ENCODE data around the gene SLA2. TPM values are rescaled to one million over a fixed set of nuclear protein-coding genes. Genes with fewer than 3 reads are reported as not detected.
"Not testable (repeated sequence)": the region's sequence is repeated elsewhere in the genome, so short reads cannot be mapped to it uniquely, and the experiment has no call there.

Gene SLA2
- total RNA-seq (2012; rRNA removed): not detected in 2 replicates

DNA sequence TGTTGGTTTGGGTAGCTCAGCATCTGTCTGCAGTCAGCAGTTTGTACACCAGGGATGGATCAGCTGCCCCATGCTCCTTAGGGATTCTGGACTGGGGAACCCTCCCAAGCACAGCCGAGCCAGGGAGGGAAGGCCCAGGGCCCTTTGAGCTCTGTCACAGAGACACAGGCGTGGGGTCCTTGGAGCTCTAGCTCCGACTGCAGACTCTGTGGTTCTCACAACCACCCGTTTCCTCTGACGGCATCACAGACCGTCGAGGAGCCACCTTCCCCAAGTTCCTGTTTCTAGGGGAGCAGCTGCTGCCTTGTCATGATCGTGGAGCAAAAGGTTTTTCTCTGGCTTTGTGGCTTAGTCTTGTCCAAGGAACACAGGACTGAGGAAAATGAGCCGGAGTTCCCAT, at the start of gene SLA2:
SLA2 (minus strand) TSS at position 199 of the 400 bp plus-strand sequence. CDS start 4,861 bp downstream, outside the sequence.
- Histone ChIP-seq H3K9ac (ENCODE audit: low read depth, low read length) (no peak within 1 kb of the TSS), H3K4me1 (ENCODE audit: control insufficient read depth, insufficient read depth, low read length) (no peaks in the 10 kb centered on the region), H3K36me3 (ENCODE audit: insufficient read depth, low read length) (no peaks in the 10 kb centered on the region), H3K4me3 (ENCODE audit: low read length) (no peak within 1 kb of the TSS), H3K4me2 (ENCODE audit: low read length) (no peak within 1 kb of the TSS), H3K9me3 (replicated peaks; ENCODE audit: low read length) (no peaks in the 10 kb centered on the region), H3K27me3 (ENCODE audit: control insufficient read depth, insufficient read depth, low read length) (peaks cover 7% of the 10 kb centered on the region)

DNA sequence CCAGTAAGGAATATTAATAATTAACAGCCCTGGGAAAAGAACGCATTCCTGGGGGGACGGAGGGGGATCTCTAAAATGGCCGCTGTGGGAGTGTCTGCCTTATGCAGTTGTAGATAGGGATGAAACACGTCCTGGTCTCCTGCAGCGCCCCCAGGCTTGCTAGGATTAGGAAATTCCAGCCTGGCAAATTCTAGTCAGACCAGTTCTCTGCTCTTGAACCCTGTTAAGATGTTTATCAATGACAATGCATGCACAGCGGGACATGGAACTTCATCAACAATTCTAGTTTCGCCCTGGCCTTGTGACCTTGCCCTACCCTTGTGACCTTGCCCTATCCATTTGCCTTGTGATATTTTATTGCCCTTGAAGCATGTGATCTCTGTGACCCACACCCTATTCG, 49.5 kb upstream of the SLA2 start:
- H3K9ac ChIP-seq (ENCODE audit: low read depth, low read length); H3K4me3 ChIP-seq (ENCODE audit: low read length); H3K36me3 ChIP-seq (ENCODE audit: insufficient read depth, low read length); H3K27me3 ChIP-seq (ENCODE audit: control insufficient read depth, insufficient read depth, low read length); H3K9me3 ChIP-seq (replicated peaks; ENCODE audit: low read length); H3K4me2 ChIP-seq (ENCODE audit: low read length); H3K4me1 ChIP-seq (ENCODE audit: control insufficient read depth, insufficient read depth, low read length): not testable (repeated sequence)

DNA sequence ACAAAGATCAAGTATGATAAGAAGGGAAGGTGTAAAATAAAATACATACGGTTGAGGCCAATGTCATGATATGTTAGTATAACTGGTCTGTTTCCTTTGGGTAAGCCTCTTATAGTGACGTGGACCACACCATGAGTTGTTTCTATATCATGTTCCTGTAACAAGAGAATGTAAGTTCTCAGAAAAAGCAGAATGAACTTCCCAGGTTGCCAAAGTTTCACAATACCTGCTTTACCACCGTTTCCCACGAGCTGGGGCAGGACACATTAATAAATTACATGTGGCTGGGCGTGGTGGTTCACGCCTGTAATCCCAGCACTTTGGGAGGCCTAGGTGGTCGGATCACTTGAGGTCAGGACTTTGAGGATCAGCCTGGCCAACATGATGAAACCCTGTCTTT, 42.6 kb upstream of the SLA2 start:
- Histone ChIP-seq H3K4me2 (ENCODE audit: low read length) (no peak overlapping the region), H3K27me3 (ENCODE audit: control insufficient read depth, insufficient read depth, low read length) (no peaks in the 10 kb centered on the region), H3K4me3 (ENCODE audit: low read length) (no peak overlapping the region), H3K9ac (ENCODE audit: low read depth, low read length) (no peak overlapping the region), H3K36me3 (ENCODE audit: insufficient read depth, low read length) (no peaks in the 10 kb centered on the region), H3K9me3 (replicated peaks; ENCODE audit: low read length) (no peaks in the 10 kb centered on the region), H3K4me1 (ENCODE audit: control insufficient read depth, insufficient read depth, low read length) (no peaks in the 10 kb centered on the region)

GRCh38 chr20:36687850-36688249, 41.9 kb upstream of the SLA2 start:
- Histone ChIP-seq H3K9ac (ENCODE audit: low read depth, low read length) (no peak overlapping the region), H3K4me1 (ENCODE audit: control insufficient read depth, insufficient read depth, low read length) (no peaks in the 10 kb centered on the region), H3K4me2 (ENCODE audit: low read length) (no peak overlapping the region), H3K9me3 (replicated peaks; ENCODE audit: low read length) (no peaks in the 10 kb centered on the region), H3K36me3 (ENCODE audit: insufficient read depth, low read length) (no peaks in the 10 kb centered on the region), H3K27me3 (ENCODE audit: control insufficient read depth, insufficient read depth, low read length) (no peaks in the 10 kb centered on the region), H3K4me3 (ENCODE audit: low read length) (no peak overlapping the region)

DNA sequence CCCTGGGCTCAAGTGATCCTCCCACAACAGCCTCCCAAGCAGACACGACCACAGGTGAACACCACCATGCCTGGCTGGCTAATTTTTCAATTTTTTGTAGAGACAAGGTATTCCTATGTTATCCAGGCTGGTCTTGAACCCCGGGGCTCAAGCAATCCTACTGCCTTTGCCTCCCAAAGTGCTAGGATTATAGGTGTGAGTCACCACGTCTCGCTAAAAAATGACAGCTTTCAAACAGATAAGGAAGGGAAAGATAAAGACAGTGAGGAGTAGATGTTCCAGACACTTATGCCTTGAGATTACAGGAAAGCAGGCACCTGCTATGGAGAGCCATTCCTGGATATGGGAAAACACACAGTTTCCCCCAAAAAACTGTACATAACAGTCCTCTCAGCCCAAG, 40.9 kb upstream of the SLA2 start:
- Histone ChIP-seq H3K4me2 (ENCODE audit: low read length) (no peak overlapping the region), H3K36me3 (ENCODE audit: insufficient read depth, low read length) (no peaks in the 10 kb centered on the region)

GRCh38 chr20:36686504-36686903, 40.5 kb upstream of the SLA2 start:
- Histone ChIP-seq H3K4me3 (ENCODE audit: low read length) (no peak overlapping the region), H3K9ac (ENCODE audit: low read depth, low read length) (no peak overlapping the region), H3K27me3 (ENCODE audit: control insufficient read depth, insufficient read depth, low read length) (no peaks in the 10 kb centered on the region), H3K4me1 (ENCODE audit: control insufficient read depth, insufficient read depth, low read length) (no peaks in the 10 kb centered on the region), H3K36me3 (ENCODE audit: insufficient read depth, low read length) (no peaks in the 10 kb centered on the region), H3K9me3 (replicated peaks; ENCODE audit: low read length) (no peaks in the 10 kb centered on the region), H3K4me2 (ENCODE audit: low read length) (no peak overlapping the region)

More for the DNA sequence above, 40.9 kb upstream of the SLA2 start:
- no peak overlapping the region for H3K4me3 ChIP-seq (ENCODE audit: low read length)
- H3K4me1 ChIP-seq (ENCODE audit: control insufficient read depth, insufficient read depth, low read length): no peaks in the 10 kb centered on the region
- no peaks in the 10 kb centered on the region for H3K27me3 ChIP-seq (ENCODE audit: control insufficient read depth, insufficient read depth, low read length)
- H3K9me3 ChIP-seq (replicated peaks; ENCODE audit: low read length): no peaks in the 10 kb centered on the region
- no peak overlapping the region for H3K9ac ChIP-seq (ENCODE audit: low read depth, low read length)

DNA sequence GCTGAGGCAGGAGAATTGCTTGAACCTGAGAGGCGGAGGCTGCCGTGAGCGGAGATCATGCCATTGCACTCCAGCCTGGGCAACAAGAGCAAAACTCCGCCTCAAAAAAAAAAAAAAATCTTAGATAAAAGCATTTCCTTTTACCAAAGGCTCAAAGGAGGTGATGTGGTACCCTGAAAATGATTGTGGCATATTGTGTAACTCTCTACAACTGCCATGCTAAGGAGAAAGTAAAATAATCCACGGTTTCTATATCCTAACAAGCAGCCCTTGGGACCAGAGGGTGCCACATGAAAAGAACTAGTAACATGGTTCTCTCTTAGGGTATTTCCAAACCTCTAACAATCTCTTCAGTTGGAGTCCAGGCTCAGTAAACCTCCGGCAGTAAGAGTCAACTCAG, 38.8 kb upstream of the SLA2 start:
- Histone ChIP-seq H3K4me3 (ENCODE audit: low read length) (no peak overlapping the region), H3K9ac (ENCODE audit: low read depth, low read length) (no peak overlapping the region), H3K4me1 (ENCODE audit: control insufficient read depth, insufficient read depth, low read length) (no peaks in the 10 kb centered on the region), H3K4me2 (ENCODE audit: low read length) (no peak overlapping the region), H3K36me3 (ENCODE audit: insufficient read depth, low read length) (peaks cover 8% of the 10 kb centered on the region), H3K27me3 (ENCODE audit: control insufficient read depth, insufficient read depth, low read length) (no peaks in the 10 kb centered on the region), H3K9me3 (replicated peaks; ENCODE audit: low read length) (no peaks in the 10 kb centered on the region)

- H3K9ac ChIP-seq (ENCODE audit: low read depth, low read length): no peak overlapping the region
- H3K4me3 ChIP-seq (ENCODE audit: low read length): no peak overlapping the region
- H3K4me2 ChIP-seq (ENCODE audit: low read length): no peak overlapping the region
- peaks cover 9% of the 10 kb centered on the region for H3K36me3 ChIP-seq (ENCODE audit: insufficient read depth, low read length)
- H3K4me1 ChIP-seq (ENCODE audit: control insufficient read depth, insufficient read depth, low read length): no peaks in the 10 kb centered on the region
- no peaks in the 10 kb centered on the region for H3K27me3 ChIP-seq (ENCODE audit: control insufficient read depth, insufficient read depth, low read length)
- no peaks in the 10 kb centered on the region for H3K9me3 ChIP-seq (replicated peaks; ENCODE audit: low read length)
Observed at GRCh38 chr20:36682311-36682710, 36.3 kb upstream of the SLA2 start.

- no peaks in the 10 kb centered on the region for H3K9me3 ChIP-seq (replicated peaks; ENCODE audit: low read length)
- no peak overlapping the region for H3K9ac ChIP-seq (ENCODE audit: low read depth, low read length)
- H3K4me3 ChIP-seq (ENCODE audit: low read length): no peak overlapping the region
- H3K4me1 ChIP-seq (ENCODE audit: control insufficient read depth, insufficient read depth, low read length): no peaks in the 10 kb centered on the region
- no peak overlapping the region for H3K4me2 ChIP-seq (ENCODE audit: low read length)
- H3K27me3 ChIP-seq (ENCODE audit: control insufficient read depth, insufficient read depth, low read length): no peaks in the 10 kb centered on the region
- peaks cover 14% of the 10 kb centered on the region for H3K36me3 ChIP-seq (ENCODE audit: insufficient read depth, low read length)
Observed at GRCh38 chr20:36677422-36677771, 31.4 kb upstream of the SLA2 start.

DNA sequence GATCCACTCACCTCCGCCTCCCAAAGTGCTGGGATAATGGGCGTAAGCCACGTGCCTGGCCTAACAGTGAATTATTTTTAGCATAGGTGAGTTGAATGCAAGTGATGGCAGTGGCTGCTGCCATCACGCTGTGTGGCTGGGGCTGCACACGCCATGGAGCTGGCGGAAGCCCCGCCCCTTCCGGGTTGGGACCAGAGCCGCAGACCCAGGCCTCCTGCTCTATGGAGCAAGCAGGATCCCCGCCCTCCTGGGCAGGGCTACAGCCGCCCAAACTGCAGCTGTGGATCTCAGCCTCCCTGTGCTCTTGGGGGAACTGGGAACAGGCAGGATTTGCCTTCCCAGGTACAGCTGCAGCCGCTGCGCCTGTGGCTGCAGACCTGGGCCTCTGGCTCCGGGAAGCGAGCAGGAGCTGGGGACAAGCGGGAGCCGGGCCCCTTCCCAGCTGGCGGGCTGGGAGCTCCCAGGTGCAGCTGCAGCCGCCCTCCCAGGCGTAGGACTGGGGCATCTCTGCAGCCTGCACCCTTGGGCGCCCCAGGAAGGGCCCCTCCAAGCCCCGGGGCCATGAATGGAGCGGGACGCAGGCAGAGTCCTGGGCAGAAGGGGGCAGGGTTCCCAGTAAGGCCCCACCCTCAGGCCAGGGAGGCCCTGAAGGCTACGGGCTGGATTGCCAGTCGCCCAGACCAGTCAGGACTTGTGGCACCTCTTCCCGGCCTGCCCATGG, 30.9 kb upstream of the SLA2 start:
- no peak overlapping the region for H3K4me2 ChIP-seq (ENCODE audit: low read length)
- H3K4me1 ChIP-seq (ENCODE audit: control insufficient read depth, insufficient read depth, low read length): no peaks in the 10 kb centered on the region
- H3K9ac ChIP-seq (ENCODE audit: low read depth, low read length): no peak overlapping the region
- H3K27me3 ChIP-seq (ENCODE audit: control insufficient read depth, insufficient read depth, low read length): no peaks in the 10 kb centered on the region
- H3K9me3 ChIP-seq (replicated peaks; ENCODE audit: low read length): no peaks in the 10 kb centered on the region
- peaks cover 14% of the 10 kb centered on the region for H3K36me3 ChIP-seq (ENCODE audit: insufficient read depth, low read length)
- H3K4me3 ChIP-seq (ENCODE audit: low read length): no peak overlapping the region

DNA sequence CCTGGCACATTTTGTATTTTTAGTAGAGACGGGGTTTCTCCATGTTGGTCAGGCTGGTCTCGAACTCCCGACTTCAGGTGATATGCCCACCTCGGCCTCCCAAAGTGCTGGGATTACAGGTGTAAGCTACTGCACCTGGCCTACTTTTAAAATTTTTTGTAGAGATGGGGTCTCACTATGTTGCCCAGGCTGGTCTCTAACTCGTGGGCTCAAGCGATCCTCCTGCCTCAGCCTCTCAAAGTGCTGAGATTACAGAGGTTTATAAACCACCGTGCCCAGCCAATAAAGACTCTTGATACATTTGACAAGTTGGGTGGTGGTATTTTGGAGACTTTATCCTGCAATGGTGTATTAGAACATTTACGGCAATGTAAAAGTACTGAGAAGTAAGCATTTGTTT, 29.5 kb upstream of the SLA2 start:
- H3K4me3 ChIP-seq (ENCODE audit: low read length); H3K9me3 ChIP-seq (replicated peaks; ENCODE audit: low read length); H3K4me2 ChIP-seq (ENCODE audit: low read length); H3K4me1 ChIP-seq (ENCODE audit: control insufficient read depth, insufficient read depth, low read length); H3K9ac ChIP-seq (ENCODE audit: low read depth, low read length); H3K27me3 ChIP-seq (ENCODE audit: control insufficient read depth, insufficient read depth, low read length); H3K36me3 ChIP-seq (ENCODE audit: insufficient read depth, low read length): not testable (repeated sequence)

DNA sequence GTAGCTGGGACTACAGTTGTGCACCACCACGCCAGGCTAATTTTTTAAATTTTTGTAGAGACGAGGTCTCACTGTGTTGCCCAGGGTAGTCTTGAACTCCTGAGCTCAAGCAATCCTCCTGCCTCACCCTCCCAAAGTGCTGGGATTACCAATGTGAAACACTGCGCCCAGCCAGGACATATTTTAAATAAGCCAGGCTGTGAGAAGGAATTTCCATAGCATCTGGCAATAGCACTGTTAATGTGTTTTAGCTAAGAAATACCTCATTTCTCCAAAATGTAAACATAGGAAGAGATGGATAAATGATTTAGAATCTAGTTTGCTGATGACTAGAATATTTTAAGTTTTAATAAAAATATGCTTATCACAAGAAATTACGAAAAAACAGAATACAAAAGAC, 27.0 kb upstream of the SLA2 start:
- Histone ChIP-seq H3K9ac (ENCODE audit: low read depth, low read length) (no peak overlapping the region), H3K4me1 (ENCODE audit: control insufficient read depth, insufficient read depth, low read length) (no peaks in the 10 kb centered on the region), H3K27me3 (ENCODE audit: control insufficient read depth, insufficient read depth, low read length) (no peaks in the 10 kb centered on the region), H3K4me3 (ENCODE audit: low read length) (no peak overlapping the region), H3K4me2 (ENCODE audit: low read length) (no peak overlapping the region), H3K9me3 (replicated peaks; ENCODE audit: low read length) (no peaks in the 10 kb centered on the region), H3K36me3 (ENCODE audit: insufficient read depth, low read length) (peaks cover 6% of the 10 kb centered on the region)
